Cortex of kidney (tissue), 1 donor: ENCODE results near the gene NMD3.
"Not testable (repeated sequence)": the region's sequence is repeated elsewhere in the genome, so short reads cannot be mapped to it uniquely, and the experiment has no call there.

Source experiments
- DNase-seq: peaks from one replicate; lab custom pipeline; 2025; lab: John Stamatoyannopoulos, UW

NMD3 gene

DNA sequence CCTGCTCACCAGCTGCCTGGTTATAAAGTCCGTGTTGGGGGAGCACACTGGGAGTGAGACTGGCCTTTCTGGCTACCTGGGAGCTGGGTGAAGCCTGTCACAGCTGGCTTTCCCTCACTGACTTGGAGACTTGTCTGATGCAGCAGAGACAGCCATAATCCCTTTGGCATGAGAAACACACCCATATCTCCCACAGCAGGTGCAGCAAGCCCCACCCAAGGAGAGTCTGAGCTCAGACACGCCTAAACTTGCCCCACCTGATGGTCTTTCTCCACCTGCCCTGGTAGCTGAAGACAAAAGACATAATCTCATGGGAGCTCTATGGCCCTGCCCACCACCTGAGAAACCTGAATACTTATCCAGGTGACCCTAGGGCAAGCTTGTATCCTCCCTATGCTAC, 54.8 kb downstream of the NMD3 start:
- no peak for DNase-seq

- not testable (repeated sequence) for DNase-seq
Measured at GRCh38 chr3:161282387-161282786, 61.3 kb downstream of the NMD3 start.

DNA sequence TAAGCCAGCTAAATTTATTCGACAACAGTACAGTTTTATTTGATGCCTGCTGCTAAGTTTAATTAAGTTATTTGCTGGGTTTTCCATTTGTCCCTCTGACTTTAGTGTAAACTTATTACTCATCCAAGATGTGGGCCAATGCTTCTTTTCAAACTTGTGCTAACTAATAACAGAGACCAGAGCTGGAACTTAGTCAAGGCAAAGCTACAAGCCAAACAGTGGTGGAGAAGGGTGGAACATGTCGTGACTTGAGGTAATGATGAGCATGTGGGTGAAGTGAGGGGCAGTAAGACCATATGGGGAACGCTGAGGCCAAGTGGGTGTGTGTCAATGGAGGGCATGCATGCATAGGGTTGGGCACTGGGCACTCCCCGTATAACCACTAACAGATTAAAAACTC, 63.9 kb downstream of the NMD3 start:
- DNase-seq, result no peak

GRCh38 chr3:161289174-161289573, 68.1 kb downstream of the NMD3 start:
- no peak for DNase-seq

DNA sequence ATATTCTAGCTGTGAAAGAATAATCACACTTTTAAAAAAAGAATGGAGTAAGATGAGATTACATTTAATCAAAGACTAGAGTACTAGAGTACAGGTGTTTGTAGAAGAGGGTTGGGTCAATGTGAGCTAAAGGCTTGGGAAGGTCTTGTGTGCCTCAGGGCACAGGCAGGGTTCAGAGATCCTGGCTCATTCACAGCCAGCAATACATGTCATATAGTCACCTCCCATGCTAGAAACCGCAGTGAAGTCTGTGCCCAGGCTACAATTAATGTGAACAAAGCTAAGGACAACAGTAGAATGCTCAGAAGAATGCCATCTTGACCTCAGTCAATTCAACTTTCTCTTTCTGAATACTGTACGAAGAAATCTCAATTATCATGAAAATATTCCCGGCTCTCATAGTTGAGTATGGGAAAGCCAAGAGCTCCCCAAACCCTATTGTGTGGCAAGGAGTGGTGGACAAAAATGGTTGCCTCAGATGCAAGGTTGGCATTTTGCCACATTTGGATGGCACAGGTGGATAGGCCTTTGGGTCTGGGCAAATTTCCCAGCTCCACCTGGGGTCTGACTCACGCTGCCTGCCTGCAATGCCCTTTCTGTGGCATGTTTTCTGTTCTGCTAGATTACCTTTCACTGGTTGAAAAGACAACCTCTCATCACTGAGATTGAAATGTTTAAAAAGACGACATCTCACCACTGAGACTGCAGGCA, 70.2 kb downstream of the NMD3 start:
- no peak for DNase-seq

DNA sequence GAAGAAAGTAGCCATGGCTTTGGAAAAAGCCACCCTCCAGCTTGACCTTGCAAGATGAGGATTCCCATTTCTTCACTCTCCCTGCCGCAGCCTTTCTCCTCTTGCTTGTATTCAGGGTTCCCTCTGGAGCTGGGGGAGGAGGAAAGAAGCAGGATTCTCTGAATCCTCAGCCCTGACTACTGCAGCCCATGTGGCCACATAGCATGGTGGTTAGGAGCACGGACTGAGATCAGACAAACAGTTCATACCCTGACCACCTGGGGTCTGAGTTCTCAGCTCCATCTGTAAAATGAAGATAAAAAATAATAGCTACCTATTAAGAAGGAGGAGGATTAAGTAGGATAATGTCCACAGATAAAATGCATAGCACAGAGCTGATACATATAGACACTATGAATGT, 72.3 kb downstream of the NMD3 start:
- DNase-seq, result no peak

DNA sequence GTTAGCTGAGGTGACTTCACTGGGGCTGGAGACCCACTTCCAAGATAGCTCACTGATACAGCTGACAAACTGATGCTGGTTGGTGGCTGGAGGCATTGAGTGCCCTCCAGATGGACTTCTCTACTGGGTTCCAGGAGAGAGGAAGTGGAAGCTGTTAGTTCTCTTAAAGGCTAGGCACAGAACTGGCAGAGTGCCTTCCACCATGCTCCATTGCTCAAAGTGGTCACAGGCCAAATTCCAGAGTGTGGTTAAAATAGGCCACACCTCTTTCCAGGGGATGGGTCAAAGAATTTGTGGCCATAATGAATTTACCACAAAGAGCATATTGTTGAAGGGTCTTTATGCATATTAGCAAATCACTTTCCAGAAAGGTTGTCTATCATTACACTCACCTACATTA, 74.2 kb downstream of the NMD3 start:
- no peak for DNase-seq

GRCh38 chr3:161296814-161297213, 75.7 kb downstream of the NMD3 start:
- DNase-seq, result no peak
